NCI-H2227 treated with DMSO at 0.1 percent for 48 hours (cell line): ENCODE data around the gene GIT1.
"Not testable (repeated sequence)": the region's sequence is repeated elsewhere in the genome, so short reads cannot be mapped to it uniquely, and the experiment has no call there.

ENCODE experiments used
- DNase-seq: peaks from one replicate; lab custom pipeline; 2025; lab: John Stamatoyannopoulos, UW

The GIT1 gene

DNA sequence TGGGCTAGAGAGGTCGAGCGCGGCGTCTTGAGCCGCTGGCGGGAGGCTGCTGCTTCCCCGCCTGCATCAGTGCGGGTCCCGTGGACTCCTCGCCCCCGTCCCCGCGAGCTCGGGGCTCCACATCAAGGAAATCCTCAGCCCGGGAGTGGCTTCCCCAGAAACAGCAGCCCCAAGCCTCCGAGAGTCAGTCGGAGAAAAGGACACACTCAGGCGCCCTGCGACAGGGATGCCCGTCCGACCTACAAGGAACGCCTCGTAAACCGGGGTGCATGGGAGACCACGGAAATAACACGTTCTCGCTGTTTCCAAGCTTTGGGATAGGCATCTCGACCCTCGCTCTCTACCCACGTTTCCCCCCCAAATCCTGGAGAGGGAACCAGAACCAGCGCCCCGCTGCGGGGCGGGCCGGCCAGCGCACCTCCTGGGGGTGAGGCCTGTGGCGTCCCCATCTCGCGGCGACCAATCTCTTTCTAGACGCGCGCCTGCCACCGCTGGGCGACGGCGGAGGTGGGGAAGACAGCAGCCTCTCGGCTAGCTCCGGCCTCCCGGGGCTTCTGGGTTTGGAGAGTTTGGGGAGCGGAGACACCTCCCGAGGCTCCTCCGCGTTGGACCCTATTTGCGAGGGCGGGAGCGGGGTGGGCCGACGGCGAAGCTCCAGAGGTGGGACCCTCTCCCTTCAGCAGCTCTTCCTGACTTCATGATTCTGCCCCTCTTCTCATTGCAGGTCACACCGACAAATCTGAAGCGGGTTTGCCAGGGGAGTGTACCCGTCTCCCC, 21.7 kb downstream of the GIT1 start:
- peak; percentile 31 for DNase-seq

DNA sequence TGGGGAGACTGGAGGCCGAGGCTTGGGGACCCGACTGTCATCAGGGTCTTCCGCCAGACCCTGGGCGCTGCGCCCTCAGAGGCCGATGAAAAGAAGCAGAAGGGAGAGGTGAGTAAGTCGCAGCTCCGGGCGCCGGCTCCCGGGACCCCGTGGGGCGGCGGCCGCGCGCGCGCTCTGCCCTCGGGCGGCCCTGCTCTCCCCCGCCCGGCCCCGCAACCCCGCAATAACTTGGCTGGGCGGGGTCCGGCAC, 22.2 kb downstream of the GIT1 start:
- DNase-seq = no peak

DNA sequence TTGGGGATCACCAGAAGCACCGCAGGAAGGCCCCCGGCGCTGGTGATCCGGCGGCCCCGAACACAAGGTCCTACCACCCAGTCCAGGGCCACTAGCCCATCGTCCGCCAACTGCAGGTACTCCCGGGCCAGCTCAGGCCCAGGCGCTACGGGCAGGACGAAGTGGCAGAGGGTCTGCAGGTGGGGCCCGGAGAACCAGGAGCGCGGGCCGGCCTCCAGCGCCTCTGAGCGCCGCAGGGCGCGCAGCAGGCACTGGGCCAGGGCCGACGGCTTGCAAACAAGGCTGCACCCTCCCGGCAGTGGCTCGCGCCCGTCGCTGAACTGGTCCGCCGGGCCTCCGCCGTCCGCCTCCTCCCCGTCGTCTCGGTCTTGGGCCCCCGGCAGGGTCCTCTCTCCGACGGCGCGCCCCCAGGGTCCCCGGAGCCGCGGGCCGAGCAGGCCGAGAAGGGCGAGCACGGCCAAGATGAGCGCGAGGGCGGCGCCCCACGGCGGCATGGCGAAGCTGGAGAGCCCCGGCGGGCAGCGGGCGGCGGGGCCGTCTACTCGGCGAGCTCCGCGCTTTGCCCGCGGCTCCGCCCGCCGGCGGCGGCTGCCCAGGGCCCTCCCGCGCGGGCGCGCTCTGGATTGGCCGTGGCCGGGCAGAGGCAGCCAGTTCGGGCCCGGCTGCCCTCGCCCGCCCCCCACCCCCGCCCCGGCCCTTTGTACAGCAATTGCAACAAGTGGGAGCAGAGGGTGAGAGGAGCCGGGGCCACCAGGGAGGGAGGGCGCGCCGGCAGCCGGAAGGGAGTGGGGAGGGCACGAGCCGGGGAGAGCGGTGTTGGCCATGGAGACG, 22.8 kb downstream of the GIT1 start, which contains the start of gene ABHD15:
Gene ABHD15, minus strand, starts transcription at position 565 of the 831 bp plus-strand sequence. Its CDS starts 71 bp downstream, at position 494.
- peak; percentile 18 for DNase-seq

DNA sequence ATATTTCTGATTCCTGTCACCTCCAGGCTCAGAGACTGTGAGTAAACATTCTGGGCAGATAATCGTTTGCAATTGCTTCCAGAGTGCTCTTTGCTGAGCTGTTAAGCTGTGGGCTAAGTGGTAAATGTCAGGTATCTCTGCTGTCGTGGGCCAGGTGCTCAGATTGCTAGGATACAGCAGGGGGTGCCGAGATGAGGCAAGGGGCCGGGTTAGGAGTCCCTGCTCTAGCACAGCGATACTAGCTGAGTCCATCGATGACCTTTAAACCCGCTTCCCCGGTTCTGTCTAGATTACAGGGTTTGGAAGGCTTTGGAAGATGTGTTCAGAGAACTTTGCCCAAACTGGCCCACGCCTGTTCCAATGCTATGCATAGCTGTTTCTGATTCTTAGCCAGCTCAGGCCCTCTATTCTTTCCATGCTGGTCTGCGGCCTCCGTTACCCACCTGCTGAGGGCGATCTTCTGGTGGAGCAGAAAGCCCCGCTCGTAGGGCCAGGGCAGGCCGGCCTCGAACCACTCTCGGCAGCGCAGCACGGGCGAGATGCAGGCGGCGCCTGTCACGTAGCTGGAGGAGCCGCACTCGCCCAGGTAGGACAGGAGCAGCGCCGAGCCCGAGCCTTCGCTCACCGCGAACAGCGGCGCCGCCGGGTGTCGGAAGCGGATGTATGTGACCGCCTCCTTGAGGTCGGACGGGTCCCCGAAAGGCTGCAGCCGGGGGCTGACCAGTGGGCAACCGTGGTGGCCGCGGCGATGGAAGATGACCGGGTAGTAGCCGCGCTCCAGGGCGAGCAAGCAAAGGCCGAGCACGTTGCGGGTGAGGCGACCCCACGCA, 23.6 kb downstream of the GIT1 start:
- DNase-seq = peak; percentile 26

DNA sequence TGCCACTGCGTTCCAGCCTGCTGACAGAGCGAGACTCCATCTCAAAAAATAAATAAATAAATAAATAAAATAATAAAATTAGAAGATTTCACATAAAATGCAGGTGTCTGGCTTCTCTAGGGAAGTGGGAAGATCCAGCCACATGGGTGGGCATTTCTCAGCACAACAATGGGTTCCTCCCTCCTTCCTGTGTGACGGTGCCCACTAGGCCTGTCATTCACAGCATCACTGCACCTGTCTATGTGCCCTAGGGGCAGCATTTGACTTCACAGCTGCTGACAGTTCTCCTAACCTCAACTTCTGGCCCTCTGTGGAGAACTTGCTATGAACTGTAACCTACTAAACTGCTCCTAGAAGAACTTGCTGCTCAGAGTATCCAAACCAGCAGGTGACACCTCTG, 25.6 kb downstream of the GIT1 start:
- no peak for DNase-seq

DNA sequence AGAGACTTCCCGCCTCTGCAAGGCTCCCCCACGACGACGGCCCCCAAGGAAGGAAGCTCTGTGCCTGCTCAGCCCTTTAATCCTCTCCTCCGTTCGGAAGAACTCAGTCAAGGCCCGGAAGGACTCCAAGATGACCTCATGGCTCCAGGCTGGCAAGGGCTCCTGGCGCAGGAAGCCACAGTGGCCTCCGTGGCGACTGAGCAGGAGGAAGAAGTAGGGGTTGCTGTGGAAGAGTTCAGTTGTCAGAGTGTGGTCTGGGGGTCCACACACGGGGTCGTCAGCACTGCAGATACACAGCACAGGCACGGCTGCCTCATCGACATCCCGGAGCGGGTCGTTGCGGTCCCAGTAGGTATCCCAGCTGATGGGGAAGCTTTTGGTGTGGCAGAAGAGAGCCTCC, 26.8 kb downstream of the GIT1 start:
- no peak for DNase-seq

DNA sequence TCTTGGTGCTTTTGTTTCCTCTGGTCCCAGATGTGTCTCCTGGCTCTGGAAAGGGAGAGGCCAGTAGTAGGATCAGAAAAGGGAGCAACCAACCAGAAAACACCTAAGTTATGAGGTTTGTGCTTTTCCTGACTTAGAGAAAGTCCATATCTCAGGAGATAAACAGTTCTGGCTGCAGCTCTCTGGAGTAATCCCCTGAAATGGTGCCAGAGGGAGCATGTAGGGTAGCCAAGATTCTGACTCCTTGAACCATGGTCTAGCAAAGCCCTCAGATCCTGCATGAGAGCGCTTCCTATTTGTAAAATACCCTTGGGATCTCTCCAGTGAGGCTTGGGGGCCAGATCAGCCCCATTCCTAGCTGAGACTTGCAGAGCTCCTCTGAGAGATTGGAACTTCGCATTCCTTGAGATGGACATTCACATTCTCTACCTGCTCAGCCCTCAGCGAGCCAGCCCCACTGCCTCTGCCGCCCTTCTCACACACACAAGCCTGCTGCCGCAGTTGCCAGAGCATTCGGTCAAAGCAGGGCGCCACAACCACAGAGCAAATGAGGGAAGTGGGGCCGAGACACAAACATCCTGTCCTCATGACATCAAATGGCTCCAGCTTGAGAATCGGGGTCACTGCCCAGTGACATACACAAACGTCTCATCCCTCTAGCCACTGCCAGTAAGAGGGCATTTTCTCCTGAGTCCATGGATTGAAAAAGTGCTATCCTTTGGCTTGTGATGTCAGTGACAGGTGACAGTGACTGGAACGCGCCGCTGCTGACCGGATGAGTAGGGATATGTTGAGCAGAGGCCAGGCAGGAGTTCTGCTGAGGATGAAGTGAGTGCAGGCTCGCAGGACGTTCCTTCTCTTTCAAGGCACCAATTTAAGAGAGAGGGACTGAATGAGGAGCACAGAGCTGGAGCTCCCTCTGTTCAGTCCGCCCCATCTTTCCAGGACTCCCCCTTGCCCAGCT, 27.6 kb downstream of the GIT1 start:
- no peak for DNase-seq

DNA sequence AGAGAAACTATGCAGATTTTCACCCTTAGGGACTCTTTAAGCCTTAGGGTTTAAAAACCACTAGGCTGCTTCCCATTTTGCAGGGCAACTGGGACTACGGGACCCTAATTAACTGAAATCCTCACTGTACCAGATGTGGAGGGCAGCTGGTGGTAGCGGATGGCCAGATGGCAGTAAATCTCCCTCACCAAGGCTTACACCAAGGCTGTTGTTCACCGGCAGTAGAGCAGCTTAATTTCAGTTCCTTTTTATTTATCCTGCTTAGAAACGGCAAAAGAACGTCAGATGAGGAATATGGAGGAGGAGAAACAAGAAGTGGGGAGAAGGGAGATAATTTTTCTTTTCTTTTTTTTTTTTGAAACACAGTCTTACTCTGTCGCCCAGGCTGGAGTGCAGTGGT, 29.1 kb downstream of the GIT1 start:
- no peak for DNase-seq

DNA sequence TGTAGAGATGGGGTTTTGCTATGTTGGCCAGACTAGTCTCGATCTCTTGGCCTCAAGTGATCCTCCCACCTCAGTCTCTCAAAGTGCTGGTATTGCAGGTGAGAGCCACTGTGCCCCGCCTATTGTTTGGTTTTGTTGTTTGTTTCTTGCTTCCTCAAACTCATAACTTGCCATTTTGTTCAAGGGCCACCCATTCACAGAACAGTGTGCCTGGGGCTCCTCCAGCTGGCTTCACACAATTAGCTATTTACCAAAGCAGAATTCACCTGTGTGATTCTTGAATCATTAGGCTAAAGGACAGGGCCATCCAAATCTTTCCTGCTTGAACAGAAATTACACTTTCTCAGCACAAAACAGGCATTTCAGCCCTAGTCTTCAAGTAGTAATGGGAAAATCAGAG, 29.8 kb downstream of the GIT1 start:
- DNase-seq = no peak

DNA sequence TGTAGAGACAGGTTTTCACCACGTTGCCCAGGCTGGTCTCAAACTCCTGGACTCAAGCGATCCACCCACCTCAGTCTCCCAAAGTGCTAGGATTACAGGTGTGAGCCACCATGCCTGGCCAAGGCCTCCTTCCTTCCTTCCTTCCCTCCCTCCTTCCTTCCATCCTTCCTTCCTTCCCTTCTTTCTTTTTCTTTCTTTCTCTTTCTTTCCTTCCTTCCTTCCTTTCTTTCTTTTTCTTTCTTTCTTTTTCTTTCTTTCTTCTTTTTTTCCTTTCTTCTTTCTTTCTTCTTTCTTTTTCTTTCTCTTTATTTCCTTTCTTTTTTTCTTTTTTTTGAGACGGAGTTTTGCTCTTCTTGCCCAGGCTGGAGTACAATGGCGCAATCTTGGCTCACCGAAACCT, 31.3 kb downstream of the GIT1 start:
- not testable (repeated sequence) for DNase-seq

DNA sequence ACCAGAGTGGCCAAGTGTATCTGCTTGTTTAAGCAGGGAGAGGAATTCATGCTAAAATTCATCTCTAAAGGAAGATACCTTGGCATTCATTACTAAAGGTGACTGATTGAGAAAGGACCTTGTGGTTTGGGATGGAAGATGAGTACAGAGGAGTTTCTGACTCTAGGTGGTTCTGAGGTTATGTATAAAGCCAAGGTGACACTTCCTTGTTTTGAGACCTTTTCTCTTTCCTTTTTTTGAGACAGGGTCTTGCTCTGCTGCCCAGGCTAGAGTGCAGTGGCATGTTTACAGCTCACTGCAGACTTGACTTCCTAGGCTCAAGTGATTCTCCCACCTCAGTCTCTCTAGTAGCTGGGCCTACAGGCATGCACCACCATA, 31.7 kb downstream of the GIT1 start:
- DNase-seq = no peak

DNA sequence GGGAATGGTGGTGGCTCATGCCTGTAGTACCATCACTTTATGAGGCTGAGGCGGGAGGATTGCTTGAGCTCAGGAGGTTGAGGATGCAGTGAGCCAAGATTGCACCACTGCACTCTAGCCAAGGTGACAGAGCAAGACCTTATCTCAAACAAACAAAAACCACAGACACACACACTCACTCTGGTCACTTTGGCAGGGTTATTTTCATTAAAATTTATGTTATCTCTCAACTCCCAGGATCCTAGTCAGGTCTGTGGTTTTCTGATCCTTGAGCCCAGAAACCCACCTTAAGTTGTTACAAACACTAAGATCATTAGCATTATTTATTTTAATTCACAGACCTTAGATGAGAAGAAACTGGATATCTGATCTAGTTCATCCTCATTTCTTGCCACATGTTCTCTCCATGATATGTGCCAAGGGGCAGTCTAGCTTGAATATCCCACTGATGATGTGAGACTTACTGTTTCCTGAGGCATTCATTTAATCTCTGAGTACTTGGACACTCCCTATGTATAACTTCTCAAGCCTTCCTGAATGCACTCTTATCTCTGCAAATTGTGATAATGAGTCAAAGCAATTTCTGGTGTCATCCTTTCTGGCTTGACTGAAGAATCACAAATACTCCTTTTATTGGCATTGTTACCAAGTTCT, 32.2 kb downstream of the GIT1 start:
- DNase-seq = no peak

DNA sequence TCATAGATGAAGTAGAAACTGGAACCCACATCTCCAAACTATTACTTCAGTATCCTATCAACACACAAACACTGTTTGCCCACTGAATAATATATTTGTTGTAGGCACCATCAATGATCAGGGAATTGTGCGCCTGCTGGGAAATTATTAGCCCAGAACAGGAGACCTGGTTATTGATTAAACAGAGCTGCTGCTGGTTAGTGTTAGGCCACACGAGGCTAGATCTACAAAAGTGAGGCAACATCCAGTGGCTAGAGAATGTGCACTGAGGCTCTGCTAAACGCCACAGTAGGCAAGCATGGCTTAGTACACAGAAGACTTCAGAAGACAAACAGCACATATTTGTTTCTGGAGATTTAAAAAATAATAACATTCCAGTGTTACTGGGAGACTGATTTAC, 33.6 kb downstream of the GIT1 start:
- DNase-seq = no peak

DNA sequence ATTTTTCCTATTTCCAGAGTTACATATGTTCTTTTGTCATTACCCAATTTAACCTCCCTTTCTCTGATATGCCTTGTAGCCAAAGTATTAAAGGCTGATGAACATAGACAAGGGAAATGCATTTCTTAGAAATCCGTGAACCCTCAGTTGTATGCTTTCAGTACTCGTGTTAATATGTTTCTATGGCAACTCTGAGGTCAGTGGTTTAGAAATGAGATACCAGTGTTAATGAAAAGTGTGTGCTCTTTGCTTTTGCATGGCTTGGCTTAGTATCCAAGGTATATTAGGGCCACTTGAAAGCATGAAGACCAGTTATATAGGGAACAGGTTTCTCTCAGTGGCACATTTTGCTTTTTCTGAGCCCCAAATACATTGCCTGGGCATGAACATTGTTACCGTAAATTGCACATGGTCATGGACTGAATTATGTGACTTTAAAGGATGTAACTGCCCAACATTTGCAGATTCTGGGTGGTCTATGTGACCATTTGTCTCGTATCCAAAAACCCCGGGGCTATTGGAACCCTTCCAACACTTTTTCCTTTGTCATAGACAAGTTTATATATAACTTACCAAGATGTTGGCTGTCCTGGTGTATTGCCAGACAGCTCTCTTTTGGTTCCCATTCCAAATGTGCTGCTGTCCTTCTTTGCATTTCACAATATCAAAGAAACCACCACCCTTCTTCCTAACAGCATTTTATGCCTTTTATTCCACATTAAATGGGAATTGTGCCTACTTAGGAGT, 40.1 kb downstream of the GIT1 start:
- DNase-seq = no peak

DNA sequence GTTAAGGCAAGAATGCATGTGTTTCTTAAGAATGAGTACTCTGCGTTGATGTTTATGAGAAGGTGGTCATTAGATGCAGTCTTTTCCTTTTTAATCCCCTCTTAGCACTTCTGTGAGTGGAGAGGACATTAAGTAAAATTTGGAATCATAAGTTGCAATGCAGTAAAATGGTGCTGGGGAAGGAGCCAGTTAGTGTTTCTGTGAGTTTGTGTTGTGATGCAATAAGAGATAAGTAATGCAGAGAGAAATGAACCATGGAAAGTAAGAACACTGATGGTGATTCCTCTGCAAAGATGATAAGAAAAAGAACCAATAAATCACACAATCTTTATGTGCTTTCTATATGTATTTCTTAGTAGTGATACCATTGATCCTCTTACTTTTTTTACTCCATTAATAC, 42.6 kb downstream of the GIT1 start:
- DNase-seq = no peak

DNA sequence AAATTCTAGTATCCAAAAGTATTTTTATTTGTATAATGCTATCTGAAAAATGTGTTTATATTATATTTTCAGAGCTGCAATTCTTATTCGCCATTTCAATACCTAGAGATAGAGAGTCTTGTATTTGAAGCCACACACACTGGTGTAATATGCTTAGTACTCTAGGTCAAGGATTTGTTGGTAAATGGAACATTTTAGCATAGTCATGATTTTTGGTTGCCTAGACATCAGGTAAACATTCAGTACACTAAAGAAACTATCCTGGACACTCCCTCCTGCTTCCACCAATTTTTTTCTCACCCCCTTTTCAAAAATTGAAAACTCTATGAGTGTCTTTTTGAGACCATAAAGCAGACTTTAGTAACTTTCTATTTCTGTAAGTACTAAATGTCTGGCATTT, 43.4 kb downstream of the GIT1 start:
- no peak for DNase-seq

DNA sequence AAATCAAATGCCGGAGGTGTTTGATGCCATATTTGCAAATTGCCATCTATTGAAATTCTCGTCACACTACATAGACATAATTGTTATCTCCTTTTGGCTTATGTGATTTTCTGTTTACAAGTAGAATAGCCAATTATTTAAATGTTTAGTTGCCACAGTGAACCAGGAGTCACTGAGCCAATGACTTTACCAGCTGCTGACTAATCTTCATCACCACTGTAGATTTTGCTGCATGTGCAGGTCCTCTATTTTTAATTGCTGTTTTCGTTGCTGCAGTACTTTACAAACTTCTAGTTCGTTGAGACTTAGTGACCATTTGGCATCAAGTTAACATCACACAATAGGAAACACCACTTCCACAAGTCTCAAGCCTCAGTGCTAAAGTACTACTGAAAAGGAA, 45.4 kb downstream of the GIT1 start:
- DNase-seq = no peak

DNA sequence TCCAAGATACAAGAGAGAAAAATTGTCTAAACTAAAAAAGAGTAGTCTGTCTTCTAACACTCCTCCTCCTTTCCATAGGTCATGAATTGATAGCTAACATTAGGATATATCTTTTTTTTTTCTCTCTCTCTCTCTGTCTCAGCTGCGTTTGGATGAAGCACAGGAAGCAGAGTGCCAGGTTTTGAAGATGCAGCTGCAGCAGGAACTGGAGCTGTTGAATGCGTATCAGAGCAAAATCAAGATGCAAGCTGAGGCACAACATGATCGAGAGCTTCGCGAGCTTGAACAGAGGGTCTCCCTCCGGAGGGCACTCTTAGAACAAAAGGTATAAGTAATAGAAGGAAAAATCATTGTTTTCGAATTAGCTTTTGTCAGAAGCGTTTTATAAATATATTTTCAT, 55.5 kb downstream of the GIT1 start:
- no peak for DNase-seq

DNA sequence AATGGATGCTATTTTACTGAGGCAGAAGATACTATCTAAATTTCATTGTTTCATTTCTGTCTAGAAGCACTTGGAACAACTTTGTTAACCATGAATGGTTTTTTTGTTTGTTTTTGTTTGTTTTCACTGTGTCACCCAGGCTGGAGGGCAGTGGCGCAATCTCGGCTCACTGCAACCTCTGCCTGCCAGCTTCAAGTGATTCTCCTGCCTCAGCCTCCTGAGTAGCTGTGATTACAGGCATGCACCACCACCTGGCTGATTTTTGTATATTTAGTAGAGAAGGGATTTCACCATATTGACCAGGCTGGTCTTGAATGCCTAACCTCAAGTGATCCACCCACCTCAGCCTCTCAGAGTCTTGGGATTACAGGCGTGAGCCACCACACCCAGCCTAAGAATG, 63.1 kb downstream of the GIT1 start:
- no peak for DNase-seq

DNA sequence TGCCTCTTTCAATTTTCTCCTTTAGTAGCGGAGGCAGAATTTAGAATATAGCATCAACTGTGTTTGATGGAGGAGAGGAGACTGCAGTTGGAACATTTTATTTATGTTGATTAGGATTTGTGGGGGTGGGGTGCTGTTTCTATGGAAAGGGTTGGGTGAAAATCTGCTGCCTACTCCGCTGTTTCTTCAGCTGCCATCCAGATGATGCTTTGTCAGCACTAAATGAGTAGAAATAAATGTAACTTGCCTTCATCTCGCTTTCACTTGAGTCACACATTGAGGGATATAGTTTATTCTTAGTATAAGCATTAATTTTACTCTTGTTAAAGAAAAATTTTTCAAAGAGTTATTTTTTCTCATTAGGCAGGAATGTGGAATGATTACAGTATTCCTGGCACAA, 64.8 kb downstream of the GIT1 start:
- no peak for DNase-seq
